ENCODE data around the gene SHB.

SHB gene

GRCh38 chr9:37956904-37957663 is 111.9 kb downstream of the SHB start:
- no peak for TF ChIP-seq CTCF (IDR thresholded peaks at IDR 0.05)
- no peak for TF ChIP-seq ZFX (IDR thresholded peaks at IDR 0.05; ENCODE audit: borderline replicate concordance)
- no peak overlapping the region for H3K27ac ChIP-seq

GRCh38 chr9:37956423-37956820 is 112.6 kb downstream of the SHB start:
- TF ChIP-seq CTCF (IDR thresholded peaks at IDR 0.05) (no peak), ZFX (IDR thresholded peaks at IDR 0.05; ENCODE audit: borderline replicate concordance) (no peak)
- no peak overlapping the region for H3K27ac ChIP-seq

GRCh38 chr9:37955781-37956422 is 113.1 kb downstream of the SHB start:
- H3K27ac ChIP-seq, result no peak overlapping the region
- TF ChIP-seq ZFX (IDR thresholded peaks at IDR 0.05; ENCODE audit: borderline replicate concordance) (no peak), CTCF (IDR thresholded peaks at IDR 0.05) (no peak)

- H3K27ac ChIP-seq, result no peak overlapping the region
- no peak for TF ChIP-seq CTCF (IDR thresholded peaks at IDR 0.05)
- TF ChIP-seq ZFX (IDR thresholded peaks at IDR 0.05; ENCODE audit: borderline replicate concordance), result no peak
Measured at GRCh38 chr9:37954581-37954981, 114.4 kb downstream of the SHB start.

DNA sequence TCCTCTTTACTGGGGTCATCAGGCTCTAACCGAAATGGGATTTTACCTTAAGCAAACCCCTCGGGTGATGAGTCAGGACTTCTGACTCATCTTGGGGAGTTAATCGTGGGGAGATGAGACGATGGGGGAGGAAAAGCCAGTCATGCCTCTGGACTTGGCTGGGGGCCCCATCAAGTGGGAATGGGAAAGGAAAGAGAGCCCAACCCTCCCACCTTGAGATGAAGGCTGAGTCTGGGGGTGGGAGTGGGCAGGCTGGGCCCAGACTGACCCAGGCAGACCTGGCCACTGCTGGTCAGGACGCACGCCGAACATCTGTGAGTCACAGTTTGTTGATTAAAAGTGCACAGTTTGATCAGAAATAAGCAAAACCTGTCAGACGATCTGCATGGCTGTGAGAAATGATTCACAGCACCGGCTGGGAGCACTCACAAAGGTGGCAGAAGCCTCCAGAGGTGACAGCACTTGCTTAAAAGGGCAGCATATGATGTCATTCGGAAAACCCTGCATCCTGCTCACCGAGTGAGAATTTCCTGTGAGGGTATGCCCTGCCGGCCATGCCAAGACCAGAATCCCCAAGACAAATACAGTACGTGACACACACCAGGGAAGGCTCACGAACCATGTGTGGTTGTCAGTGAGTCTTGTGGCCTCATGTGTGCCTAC is 115.1 kb downstream of the SHB start:
- H3K27ac ChIP-seq, result no peak overlapping the region
- no peak for TF ChIP-seq ZFX (IDR thresholded peaks at IDR 0.05; ENCODE audit: borderline replicate concordance)
- no peak for TF ChIP-seq CTCF (IDR thresholded peaks at IDR 0.05)

DNA sequence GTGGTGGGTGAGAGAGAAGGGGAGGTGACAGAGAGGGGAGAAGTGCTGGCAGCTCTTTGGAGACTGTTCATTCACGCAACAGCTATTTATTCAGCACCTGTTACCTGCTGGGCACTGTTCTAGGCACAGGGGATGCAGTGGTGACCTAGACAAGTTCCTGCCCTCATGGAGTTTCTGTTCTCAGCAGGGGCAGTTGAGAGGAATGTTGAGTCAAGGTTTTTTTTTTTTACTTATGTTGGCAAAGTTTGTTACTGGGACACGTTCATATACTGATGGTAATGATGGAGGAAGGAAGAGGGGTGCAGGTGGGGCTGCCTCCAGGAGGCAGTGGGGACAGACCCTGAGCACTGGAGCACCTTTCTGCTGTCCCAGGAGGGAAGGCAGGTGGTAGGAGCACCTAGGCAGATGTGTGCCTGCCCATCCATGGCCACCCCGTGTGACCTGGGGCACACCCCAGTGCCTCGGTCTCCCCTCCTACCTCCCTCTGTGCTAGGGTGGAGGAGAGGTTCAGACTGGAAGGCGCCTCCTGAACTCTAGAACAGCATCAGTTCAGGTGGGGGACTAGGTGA is 115.7 kb downstream of the SHB start:
- TF ChIP-seq ZFX (IDR thresholded peaks at IDR 0.05; ENCODE audit: borderline replicate concordance) (no peak), CTCF (IDR thresholded peaks at IDR 0.05) (no peak)
- H3K27ac ChIP-seq, result no peak overlapping the region

All from 22Rv1 (cell line).